Suprapubic skin (tissue), 4 donors: ENCODE measurements around the gene PPIF.

Experiments used
- CTCF ChIP-seq, 2 donors: fragments of 200-600 bp in 1 of 2; fragments of 450-650 bp in 1 of 2; sonication (generic) in 1 of 2; IDR thresholded peaks; one replicate each; pipeline ENCODE4 v1.5.1; 2016 to 2019; ENCODE audit warnings: antibody characterized with exemption in 2 of 2, mild to moderate bottlenecking in 1 of 2, moderate library complexity in 1 of 2
- EP300 ChIP-seq: sonication (generic); formaldehyde crosslinking; IDR thresholded peaks from one replicate; pipeline ENCODE4 v1.6.1; 2017; ENCODE audit warnings: antibody characterized with exemption
- POLR2A ChIP-seq, 2 donors: fragments of 450-650 bp; IDR thresholded peaks; one replicate each; pipeline ENCODE4 v1.6.1; 2017; ENCODE audit warnings: antibody characterized with exemption in 2 of 2, mild to moderate bottlenecking in 2 of 2, moderate library complexity in 2 of 2
- POLR2AphosphoS5 ChIP-seq, 3 donors: sonication (generic); formaldehyde crosslinking; IDR thresholded peaks; one replicate each; pipeline ENCODE4 v1.6.1; 2017; ENCODE audit warnings: antibody characterized with exemption in 3 of 3

DNA sequence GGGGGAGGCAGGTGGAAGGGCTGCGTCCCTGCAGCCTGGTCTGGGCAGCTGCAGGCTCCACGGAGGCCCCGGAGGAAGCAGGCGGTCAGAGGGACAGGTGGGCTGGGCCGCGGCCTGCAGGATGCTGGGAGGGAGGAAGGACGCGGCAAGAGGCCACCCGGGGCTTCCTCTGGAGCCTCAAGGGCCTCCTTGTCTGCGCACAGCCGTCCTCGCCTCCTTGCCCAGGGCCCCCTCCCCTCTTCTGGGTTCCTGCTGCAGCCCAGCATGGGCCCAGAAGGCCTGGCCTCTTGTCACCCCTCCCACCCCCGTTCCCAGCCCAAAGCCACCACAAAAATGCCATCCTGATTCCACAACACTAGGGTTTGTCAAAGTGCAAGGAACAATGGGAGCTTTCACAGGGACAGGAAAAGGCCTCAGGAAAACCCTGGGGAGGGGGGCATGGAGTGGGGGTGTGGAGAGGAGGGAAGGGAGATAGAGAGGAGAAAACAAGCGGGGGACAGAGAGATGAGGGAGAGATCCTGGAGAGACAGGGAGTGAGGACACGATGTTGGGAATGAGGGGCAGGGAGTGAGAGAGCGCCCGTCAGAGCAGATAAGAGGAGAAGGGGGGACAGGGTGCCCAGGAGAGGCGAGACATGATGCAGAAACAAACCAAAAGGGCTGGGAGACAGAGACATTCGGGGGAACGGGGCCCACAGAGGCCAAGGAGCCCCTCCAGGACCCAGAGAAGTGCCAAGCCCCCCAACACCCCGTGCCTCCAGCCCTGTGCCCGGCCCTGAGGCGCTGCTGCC, 56.4 kb downstream of the PPIF start:
- no peak for TF ChIP-seq CTCF (IDR thresholded peaks at IDR 0.05)
- no peak for TF ChIP-seq POLR2A (IDR thresholded peaks at IDR 0.05)
- no peak for TF ChIP-seq POLR2AphosphoS5 (IDR thresholded peaks at IDR 0.05)
- TF ChIP-seq EP300 = no peak
